ENCODE results near the gene FOXL3. TPM values are rescaled to one million over a fixed set of nuclear protein-coding genes. Genes with fewer than 3 reads are reported as not detected.

Gene FOXL3
- total RNA-seq, 1 experiment from 2014 or later: not detected

DNA sequence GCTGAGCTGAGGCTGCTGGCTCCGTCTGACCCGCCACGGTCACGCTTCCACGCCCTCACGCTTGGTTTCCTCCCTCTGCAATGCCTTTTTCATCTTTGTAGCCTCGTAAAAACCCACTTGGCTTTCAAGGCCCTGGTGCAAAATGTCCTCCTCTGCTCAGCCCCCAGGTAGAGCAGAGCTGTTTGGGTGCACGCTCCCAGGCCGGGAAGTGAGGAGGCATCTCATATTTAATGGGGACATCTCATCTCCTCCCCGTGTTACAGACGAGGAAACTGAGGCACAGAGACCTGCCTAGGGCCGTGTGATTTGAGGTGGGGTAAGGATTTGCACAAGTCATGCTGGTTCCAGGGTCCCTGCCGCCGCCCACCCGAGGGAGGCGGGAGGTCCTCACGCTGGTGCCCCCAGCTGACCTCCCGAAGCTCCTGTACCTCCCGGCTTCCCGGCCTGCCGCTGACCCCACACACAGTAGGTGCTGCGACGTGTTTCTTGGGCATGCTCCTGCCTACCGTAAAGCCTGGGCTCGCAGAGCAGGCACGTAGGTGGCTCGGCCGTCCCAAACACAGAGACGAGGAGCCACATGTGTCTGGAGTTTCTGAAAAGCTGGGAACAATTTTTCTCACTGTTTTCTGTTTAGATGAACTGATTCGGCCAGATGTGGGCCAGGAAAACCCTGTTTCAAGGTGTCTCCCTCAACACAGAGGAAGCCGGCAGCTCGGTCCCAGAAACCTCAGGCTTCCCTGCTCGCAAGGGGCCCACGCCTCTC lies 11.5 kb downstream of the FOXL3 start:
- TF ChIP-seq, protein P1, sequence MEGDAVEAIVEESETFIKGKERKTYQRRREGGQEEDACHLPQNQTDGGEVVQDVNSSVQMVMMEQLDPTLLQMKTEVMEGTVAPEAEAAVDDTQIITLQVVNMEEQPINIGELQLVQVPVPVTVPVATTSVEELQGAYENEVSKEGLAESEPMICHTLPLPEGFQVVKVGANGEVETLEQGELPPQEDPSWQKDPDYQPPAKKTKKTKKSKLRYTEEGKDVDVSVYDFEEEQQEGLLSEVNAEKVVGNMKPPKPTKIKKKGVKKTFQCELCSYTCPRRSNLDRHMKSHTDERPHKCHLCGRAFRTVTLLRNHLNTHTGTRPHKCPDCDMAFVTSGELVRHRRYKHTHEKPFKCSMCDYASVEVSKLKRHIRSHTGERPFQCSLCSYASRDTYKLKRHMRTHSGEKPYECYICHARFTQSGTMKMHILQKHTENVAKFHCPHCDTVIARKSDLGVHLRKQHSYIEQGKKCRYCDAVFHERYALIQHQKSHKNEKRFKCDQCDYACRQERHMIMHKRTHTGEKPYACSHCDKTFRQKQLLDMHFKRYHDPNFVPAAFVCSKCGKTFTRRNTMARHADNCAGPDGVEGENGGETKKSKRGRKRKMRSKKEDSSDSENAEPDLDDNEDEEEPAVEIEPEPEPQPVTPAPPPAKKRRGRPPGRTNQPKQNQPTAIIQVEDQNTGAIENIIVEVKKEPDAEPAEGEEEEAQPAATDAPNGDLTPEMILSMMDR (conservative IDR thresholded peaks at IDR 0.05): no peak
- no peaks in the 10 kb centered on the region; a peak in 1 of 7 replicates for H3K36me3 Mint-ChIP-seq (ENCODE audit: insufficient read depth in 1 of 3, low read depth in 3 of 3)
- Histone ChIP-seq H2AK5ac (ENCODE audit: insufficient read length, low read length) (no peak overlapping the region), H4K91ac (ENCODE audit: insufficient read length, low read depth, low read length) (no peak overlapping the region), H3K9me3 (ENCODE audit: control insufficient read depth, low read depth, low read length) (no peaks in the 10 kb centered on the region), H2BK5ac (ENCODE audit: insufficient read length, low read length) (no peak overlapping the region), H3K4me2 (ENCODE audit: insufficient read depth, insufficient read length, low read length) (no peak overlapping the region), H4K8ac (replicated peaks; ENCODE audit: insufficient read length, low read depth, low read length) (no peak overlapping the region), H2BK20ac (ENCODE audit: low read depth, low read length, poor library complexity, severe bottlenecking) (no peak overlapping the region), H4K5ac (ENCODE audit: insufficient read length, low read depth, low read length) (no peak overlapping the region), H2BK12ac (ENCODE audit: insufficient read length, low read depth, low read length) (no peak overlapping the region), H3K9ac (ENCODE audit: extremely low read depth, insufficient read length, low read length) (no peak overlapping the region), H3K27me3 (ENCODE audit: insufficient read depth, low read length) (no peaks in the 10 kb centered on the region), H2AFZ (ENCODE audit: low read length) (no peak overlapping the region), H3K79me1 (ENCODE audit: insufficient read depth, low read depth, low read length, poor library complexity, severe bottlenecking) (no peaks in the 10 kb centered on the region), H3K23me2 (ENCODE audit: insufficient read length, low read depth, low read length, poor library complexity, severe bottlenecking) (no peaks in the 10 kb centered on the region), H3K23ac (ENCODE audit: insufficient read length, low read depth, low read length) (no peak overlapping the region), H4K20me1 (ENCODE audit: control insufficient read depth, insufficient read depth, insufficient read length) (no peaks in the 10 kb centered on the region), H3K14ac (ENCODE audit: insufficient read depth, low read length) (no peak overlapping the region), H3K4me1 (ENCODE audit: insufficient read depth, low read length) (no peaks in the 10 kb centered on the region), H3K18ac (ENCODE audit: insufficient read length, low read depth, low read length) (no peak overlapping the region), H3T11ph (ENCODE audit: low read length) (no peak overlapping the region), H3K27ac (ENCODE audit: insufficient read length, low read depth, low read length) (no peak overlapping the region), H3K56ac (ENCODE audit: insufficient read length, low read depth, low read length) (no peak overlapping the region), H2BK120ac (ENCODE audit: low read depth, low read length, poor library complexity, severe bottlenecking) (no peak overlapping the region), H3K79me2 (ENCODE audit: insufficient read depth, low read length) (no peaks in the 10 kb centered on the region), H3K4ac (ENCODE audit: low read depth, low read length) (no peak overlapping the region), H2BK15ac (ENCODE audit: low read depth, low read length) (no peak overlapping the region)
- H3K4me3 Mint-ChIP-seq: no peak overlapping the region
- H3K27ac Mint-ChIP-seq: no peak overlapping the region
- no CpG with 5 or more reads among the region's 34 CpGs for WGBS (ENCODE audit: extremely low coverage, insufficient read length, low lambda C conversion rate)
- peaks cover 4 to 6% of the 10 kb centered on the region in 2 experiments for H3K9me3 Mint-ChIP-seq
- no peak for DNase-seq
- H3K27me3 Mint-ChIP-seq (ENCODE audit: low read depth): peaks cover 4% of the 10 kb centered on the region
- H3K4me1 Mint-ChIP-seq: peaks cover 0 to 5% of the 10 kb centered on the region in 2 experiments; a peak in 1 of 4 replicates
